Fibroblast of the aortic adventitia (primary cell): ENCODE data around the gene OSTN. TPM values are rescaled to one million over a fixed set of nuclear protein-coding genes. Genes with fewer than 3 reads are reported as not detected.
"Not testable (repeated sequence)": the region's sequence is repeated elsewhere in the genome, so short reads cannot be mapped to it uniquely, and the experiment has no call there.

ENCODE experiments used
- DNase-seq: peaks from one replicate; pipeline ENCODE4 v3.0.0-alpha.2; 2010; ENCODE audit warnings: low read depth
- H3K4me3 ChIP-seq: 2 replicates; pipeline ENCODE4 v1.5.1; 2011; ENCODE audit warnings: low read depth, mild to moderate bottlenecking, control low read depth, low read length, moderate library complexity
- CTCF ChIP-seq: IDR thresholded peaks from 2 replicates; pipeline ENCODE4 v1.5.1; 2011; ENCODE audit warnings: mild to moderate bottlenecking, low read length, control low read depth, inconsistent platforms; ENCODE audit not compliant: insufficient read depth
- total RNA-seq: library from RNA; depleted of rRNA; stranded (reverse); fragments of >200 nt; gene quantifications from 2 replicates; pipeline ENCODE4 v1.2.3, GENCODE V29; 2012; ENCODE audit warnings: low replicate concordance

Gene OSTN
- total RNA-seq, 1 donor, result 0.99 TPM

DNA sequence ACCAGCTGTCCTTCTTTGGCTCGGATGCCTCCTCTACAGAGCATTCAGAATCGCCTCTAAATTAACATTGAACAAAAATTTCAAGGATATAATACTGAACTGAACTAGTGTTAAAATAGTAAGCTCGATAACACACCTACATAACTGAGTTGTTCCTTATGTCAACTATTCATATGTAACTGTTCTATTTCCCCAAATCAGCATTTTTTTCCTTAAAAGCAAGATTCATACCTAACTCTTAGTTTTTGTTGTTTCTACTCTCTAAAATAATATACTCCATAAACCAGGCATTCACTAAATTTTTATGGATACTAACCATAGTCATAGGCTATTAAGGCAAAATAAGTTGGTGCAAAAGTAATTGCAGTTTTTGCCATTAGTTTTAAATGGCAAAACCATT is 32.7 kb upstream of the OSTN start:
- TF ChIP-seq CTCF, result no peak
- no peak overlapping the region for H3K4me3 ChIP-seq
- no peak for DNase-seq

GRCh38 chr3:191169566-191169965 is 29.5 kb upstream of the OSTN start:
- DNase-seq, result no peak
- H3K4me3 ChIP-seq, result no peak overlapping the region
- no peak for TF ChIP-seq CTCF

GRCh38 chr3:191170097-191170496 is 28.9 kb upstream of the OSTN start:
- no peak for DNase-seq
- no peak overlapping the region for H3K4me3 ChIP-seq
- TF ChIP-seq CTCF, result no peak

GRCh38 chr3:191175102-191175501 is 23.9 kb upstream of the OSTN start:
- no peak overlapping the region for H3K4me3 ChIP-seq
- DNase-seq, result no peak
- TF ChIP-seq CTCF, result no peak

GRCh38 chr3:191176038-191176785 is 22.8 kb upstream of the OSTN start:
- DNase-seq, result no peak
- no peak overlapping the region for H3K4me3 ChIP-seq
- no peak for TF ChIP-seq CTCF

DNA sequence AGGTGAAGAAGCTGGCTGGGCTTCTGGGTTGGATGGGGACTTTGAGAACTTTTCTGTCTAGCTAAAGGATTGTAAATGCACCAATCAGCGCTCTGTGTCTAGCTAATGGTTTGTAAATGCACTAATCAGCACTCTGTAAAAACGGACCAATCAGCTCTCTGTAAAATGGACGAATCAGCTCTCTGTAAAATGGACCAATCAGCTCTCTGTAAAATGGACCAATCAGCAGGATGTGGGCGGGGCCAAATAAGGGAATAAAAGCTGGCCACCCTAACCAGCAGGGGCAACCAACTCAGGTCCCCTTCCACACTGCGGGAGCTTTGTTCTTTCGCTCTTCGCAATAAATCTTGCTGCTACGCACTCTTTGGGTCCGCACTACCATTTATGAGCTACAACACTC is 13.7 kb upstream of the OSTN start:
- DNase-seq, H3K4me3 ChIP-seq: not testable (repeated sequence)

- not testable (repeated sequence) for DNase-seq
These were observed 10.8 kb upstream of the OSTN start for GRCh38 chr3:191188246-191188645.

GRCh38 chr3:191192270-191192669 is 6.8 kb upstream of the OSTN start:
- DNase-seq, H3K4me3 ChIP-seq: not testable (repeated sequence)

More at GRCh38 chr3:191188246-191188645, 10.8 kb upstream of the OSTN start:
- not testable (repeated sequence) for H3K4me3 ChIP-seq
